Lower leg skin (tissue), 3 donors: ENCODE results near the gene ACBD3.
"Not testable (repeated sequence)": the region's sequence is repeated elsewhere in the genome, so short reads cannot be mapped to it uniquely, and the experiment has no call there.

Experiments
- CTCF ChIP-seq, 3 donors: fragments of 450-650 bp; IDR thresholded peaks; one replicate each; pipeline ENCODE4 v1.5.1; 2016; ENCODE audit warnings: antibody characterized with exemption in 3 of 3, mild to moderate bottlenecking in 3 of 3, moderate library complexity in 2 of 3
- POLR2A ChIP-seq, 2 donors: fragments of 450-650 bp; IDR thresholded peaks; one replicate each; pipeline ENCODE4 v1.6.1; 2016 to 2017; ENCODE audit warnings: antibody characterized with exemption in 2 of 2, mild to moderate bottlenecking in 1 of 2, moderate library complexity in 1 of 2

GRCh38 chr1:226202666-226203065 lies 16.1 kb upstream of the ACBD3 start:
- TF ChIP-seq POLR2A, CTCF (IDR thresholded peaks at IDR 0.05): not testable (repeated sequence)
